ENCODE data around the gene CDK5RAP2.
"Not testable (repeated sequence)": the region's sequence is repeated elsewhere in the genome, so short reads cannot be mapped to it uniquely, and the experiment has no call there.

Gene CDK5RAP2

GRCh38 chr9:120580051-120580896 is at the start of gene CDK5RAP2:
TSS of gene CDK5RAP2 (minus strand) at chr9:120580167. CDS start at chr9:120579978, 189 bp downstream.
- peak; percentile 91 for DNase-seq

DNA sequence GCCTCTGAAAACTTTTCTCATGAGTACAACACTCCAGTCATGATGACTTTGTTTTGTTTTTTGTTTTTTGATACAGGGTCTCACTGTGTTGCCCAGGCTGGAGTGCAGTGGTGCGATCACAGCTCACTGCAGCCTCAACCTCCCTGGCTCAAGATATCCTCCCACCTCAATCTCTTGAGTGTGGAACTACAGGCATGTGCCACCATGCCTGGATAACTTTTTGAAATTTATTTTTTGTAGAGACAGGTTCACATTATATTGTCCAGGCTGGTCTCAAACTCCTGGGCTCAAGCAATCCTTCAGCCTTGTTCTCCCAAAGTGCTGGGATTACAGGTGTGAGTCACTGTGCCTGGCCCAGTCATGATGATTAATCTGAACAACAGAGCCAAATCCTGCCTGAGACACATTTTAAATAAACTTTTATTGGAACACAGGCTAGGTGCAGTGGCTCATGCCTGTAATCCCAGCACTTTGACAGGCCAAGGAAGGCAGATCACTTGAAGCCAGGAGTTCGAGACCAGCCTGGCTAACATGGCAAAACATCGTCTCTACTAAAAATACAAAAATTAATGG is 49.0 kb upstream of the CDK5RAP2 start:
- DNase-seq = not testable (repeated sequence)

DNA sequence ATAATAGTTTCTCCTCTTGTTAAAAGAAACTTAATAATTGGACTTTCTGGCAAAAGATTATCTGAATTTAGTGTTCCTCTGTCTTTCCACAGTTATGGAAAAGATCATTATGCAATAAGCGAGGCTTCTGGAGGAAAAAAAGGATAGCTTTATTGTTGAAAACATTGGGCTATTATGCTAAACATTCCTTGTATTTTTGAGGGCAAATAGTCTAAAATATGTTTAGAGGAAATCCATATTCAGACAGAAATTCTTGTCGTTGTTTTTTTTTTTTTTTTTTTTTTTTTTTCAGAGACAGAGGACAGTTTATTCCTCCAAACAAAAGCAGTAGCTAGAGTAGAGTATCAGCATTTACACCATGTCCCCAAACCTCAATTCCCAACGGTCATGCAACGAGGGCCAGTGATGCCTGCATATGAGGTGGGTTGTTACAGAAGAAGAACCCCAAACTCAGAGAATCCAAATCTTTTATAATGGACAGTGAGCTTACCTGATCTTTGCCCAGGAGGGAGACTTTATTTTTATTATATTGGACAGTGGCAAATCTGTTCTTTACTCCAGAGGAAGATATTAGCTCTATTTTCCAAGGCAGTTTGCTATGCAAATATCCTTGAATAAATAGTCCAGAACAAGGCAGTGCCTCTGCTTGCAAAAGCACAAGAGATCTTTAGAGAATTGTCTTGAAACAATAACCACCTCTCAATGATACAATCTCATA is 48.4 kb upstream of the CDK5RAP2 start:
- no peak for DNase-seq

DNA sequence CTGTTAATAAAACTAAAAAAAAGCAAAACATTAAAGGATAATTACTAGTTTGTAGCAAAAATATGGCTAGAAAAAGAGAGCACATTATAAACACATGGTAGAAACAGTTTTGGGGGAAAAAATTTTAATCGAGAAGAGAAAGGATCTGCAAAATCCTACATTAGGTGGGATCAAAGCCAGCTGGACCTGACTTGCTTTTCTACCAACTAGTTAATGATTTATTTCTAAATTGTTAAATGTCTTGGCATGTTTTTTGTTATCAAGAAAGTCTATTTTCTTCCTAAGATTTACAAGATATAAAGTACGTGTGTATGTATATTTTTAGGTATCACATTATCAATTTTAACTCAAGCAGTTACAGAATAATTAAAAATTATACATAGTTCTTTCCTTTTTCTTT is 47.1 kb upstream of the CDK5RAP2 start:
- no peak for DNase-seq

GRCh38 chr9:120626512-120626911 is 46.5 kb upstream of the CDK5RAP2 start:
- DNase-seq = no peak

GRCh38 chr9:120625222-120625621 is 45.3 kb upstream of the CDK5RAP2 start:
- DNase-seq = no peak

GRCh38 chr9:120622790-120623189 is 42.8 kb upstream of the CDK5RAP2 start:
- no peak for DNase-seq

- DNase-seq = no peak
Observed at GRCh38 chr9:120621941-120622340, 42.0 kb upstream of the CDK5RAP2 start.

GRCh38 chr9:120619751-120620655 is 40.0 kb upstream of the CDK5RAP2 start:
- peak; percentile 57 for DNase-seq

DNA sequence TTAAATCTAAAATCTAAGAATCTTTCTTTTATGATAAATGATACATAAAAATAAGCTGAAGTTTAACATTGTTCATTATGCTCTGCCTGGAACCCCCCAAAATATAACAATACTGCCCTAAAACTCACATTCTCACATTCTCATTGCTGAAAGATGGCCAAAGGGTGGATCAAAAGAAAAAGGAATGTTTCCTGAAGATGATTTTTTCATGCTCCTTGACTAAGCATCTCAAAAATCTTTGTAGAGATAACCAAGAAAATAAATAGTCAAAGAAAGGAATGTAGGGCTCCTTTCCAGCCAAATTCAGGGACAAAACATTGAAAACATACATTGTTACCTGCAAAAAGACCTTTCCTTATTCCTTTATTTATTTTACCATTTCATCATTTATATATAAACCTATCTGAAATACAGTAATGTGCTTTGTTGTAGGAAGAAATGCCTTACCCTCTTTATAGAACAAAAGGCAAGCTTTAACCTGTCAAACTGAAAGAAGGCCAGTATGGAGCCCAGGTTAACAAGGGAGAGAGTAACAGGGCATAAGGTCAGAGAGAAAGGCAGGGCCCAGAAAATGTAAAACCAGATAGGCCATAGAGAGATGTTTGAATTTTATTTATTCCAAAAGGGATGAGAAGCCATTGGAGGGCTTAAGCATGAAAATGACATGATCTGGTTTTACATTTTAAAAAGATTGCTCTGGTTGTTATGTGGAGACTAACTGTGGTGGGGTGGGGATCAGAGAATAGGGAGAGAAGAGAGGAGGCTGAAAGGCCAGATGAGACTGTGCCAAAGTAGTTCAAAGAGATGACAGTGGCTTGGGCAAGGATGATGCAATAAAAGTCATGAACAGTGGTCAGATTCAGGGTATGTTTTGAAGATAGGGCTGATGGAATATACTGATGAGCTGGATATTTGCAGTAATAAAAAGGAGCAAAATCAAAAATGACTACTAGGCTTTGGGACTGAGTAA is 37.3 kb upstream of the CDK5RAP2 start:
- no peak for DNase-seq

GRCh38 chr9:120612218-120612617 is 32.3 kb upstream of the CDK5RAP2 start:
- DNase-seq = no peak

DNA sequence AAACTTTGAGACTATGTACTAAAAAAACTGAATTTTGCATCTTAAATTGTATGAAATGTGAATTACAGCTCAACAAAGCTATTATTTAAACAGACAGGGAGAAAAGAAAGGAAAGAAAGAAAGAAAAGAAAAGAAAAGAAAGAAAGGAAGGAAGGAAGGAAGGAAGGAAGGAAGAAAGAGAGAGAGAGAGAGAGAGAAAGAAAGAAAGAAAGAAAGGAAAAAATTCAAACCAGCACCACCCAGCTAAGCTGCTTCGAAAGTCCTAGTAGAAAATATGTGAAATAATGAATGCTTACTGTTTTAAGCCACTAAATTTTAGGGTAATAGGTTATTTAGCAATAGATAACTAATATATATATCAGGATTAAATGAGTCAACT is 31.7 kb upstream of the CDK5RAP2 start:
- no peak for DNase-seq

DNA sequence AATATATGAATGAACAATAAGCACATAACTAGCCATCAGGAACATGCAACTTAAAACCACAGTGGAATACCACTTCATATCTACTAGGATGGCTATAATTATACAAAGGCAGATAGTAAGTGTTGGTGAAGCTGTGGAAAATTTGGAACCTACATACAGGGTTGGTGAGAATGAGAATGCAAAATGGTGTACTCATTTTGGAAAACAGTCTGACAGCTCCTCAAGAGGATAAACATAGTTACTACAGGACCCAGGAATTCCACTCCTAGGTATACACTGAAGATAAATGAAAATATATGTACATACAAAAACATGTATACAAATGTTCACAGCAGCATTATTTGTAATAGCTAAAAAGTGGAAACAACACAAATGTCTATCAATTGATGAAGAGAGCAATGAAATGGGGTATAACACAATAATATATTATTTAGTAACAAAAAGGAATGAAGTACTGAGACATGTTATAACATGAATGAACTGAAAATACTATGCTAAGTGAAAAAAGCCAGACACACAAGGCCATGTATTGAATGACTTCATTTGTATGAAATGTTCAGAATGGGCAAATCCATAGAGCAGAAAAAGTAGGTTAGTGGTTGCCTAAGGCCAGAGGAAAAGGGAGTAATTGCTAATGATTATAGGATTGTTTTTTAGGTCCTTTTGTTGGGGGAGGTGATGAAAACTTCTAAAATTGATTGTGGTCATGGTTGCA is 31.2 kb upstream of the CDK5RAP2 start:
- no peak for DNase-seq

- no peak for DNase-seq
Observed at GRCh38 chr9:120609636-120610035, 29.7 kb upstream of the CDK5RAP2 start.

GRCh38 chr9:120608421-120608820 is 28.5 kb upstream of the CDK5RAP2 start:
- no peak for DNase-seq

DNA sequence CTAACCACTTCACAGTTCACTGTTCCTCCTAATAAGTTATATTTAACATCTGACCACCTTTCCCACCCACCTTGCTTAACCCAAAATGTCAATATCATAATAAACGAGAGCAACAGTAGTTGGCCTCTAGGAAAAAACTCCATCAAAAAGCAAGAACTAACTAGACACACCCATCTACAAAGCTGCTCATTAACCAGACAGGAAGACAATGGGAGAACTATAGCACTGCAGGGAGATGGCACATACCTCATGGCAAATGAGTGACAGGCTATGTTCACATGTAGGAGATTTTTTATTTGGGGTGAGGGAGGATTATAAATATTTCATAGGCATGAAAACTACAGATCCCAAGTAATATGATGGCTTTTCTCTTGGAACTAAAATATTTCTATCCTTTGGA is 23.6 kb upstream of the CDK5RAP2 start:
- no peak for DNase-seq

DNA sequence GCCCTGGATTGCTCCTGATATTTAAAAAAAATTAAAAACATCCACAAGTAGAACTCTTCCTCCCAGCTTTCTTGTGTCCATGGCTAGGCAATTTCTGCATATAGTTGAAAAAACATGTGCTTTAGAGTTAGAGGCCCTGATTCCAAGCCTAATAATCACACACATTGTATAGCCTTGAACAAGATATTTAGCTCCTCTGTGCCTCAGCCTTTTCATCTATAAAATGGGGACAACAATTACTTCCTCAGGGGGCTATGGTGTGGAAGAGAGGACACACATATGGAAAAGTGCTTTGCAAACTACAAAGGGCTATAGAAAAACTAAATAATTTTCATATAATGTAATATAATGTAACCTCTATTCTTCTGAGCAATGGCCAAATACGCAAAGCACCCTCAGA is 23.0 kb upstream of the CDK5RAP2 start:
- DNase-seq = no peak

- DNase-seq = no peak
Observed at GRCh38 chr9:120593955-120594277, 13.9 kb upstream of the CDK5RAP2 start.

- DNase-seq = no peak
Observed at GRCh38 chr9:120593250-120593954, 13.4 kb upstream of the CDK5RAP2 start.

DNA sequence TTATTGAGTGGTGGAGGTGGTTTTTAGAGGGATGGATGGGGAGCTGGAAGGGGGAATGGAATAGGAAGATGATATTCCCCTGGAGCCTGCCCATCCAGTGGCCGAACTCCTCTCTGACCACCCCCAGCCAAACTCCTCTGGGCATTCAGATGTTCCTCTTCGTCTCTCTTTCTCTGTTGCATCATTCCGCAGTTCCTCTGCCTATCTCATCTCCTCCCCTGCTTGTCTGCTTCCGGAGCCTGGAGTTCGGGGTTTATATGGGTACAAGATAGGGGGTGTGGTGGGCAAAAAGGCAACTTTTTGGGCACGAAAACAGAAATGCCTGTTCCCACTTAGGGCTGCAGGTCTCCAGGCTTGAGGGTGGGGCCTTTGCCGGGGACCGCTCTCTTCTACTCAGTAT is 12.2 kb upstream of the CDK5RAP2 start:
- DNase-seq = no peak

Data from activated CD8-positive, alpha-beta memory T cell treated with anti-CD3 and anti-CD28 coated beads, Interleukin-2, amount 50 U/mL, for 4 hours (primary cell).